Fibroblast of skin of abdomen (primary cell): ENCODE results near the gene RAE1.
"Not testable (repeated sequence)": the region's sequence is repeated elsewhere in the genome, so short reads cannot be mapped to it uniquely, and the experiment has no call there.

ENCODE experiments used
- DNase-seq: peaks from one replicate; pipeline ENCODE4 v3.0.0-alpha.2; 2013

RAE1 gene

GRCh38 chr20:57326667-57327455, 24.2 kb upstream of the RAE1 start:
- no peak for DNase-seq

GRCh38 chr20:57327820-57328219, 23.2 kb upstream of the RAE1 start:
- DNase-seq, result no peak

- no peak for DNase-seq
Measured at GRCh38 chr20:57329608-57330221, 21.3 kb upstream of the RAE1 start, which contains the start of gene SPO11. TSS of gene SPO11 (plus strand) at chr20:57329803. CDS start at chr20:57329868, 65 bp downstream.

- no peak for DNase-seq
Measured at GRCh38 chr20:57330998-57331397, 20.1 kb upstream of the RAE1 start.

- no peak for DNase-seq
Measured at GRCh38 chr20:57332105-57333089, 18.7 kb upstream of the RAE1 start.

- no peak for DNase-seq
Measured at GRCh38 chr20:57335392-57335791, 15.7 kb upstream of the RAE1 start.

- DNase-seq, result no peak
Measured at GRCh38 chr20:57341663-57342062, 9.4 kb upstream of the RAE1 start.

GRCh38 chr20:57342829-57343228, 8.2 kb upstream of the RAE1 start:
- peak; percentile 9 for DNase-seq

GRCh38 chr20:57346477-57346876, 4.6 kb upstream of the RAE1 start:
- DNase-seq, result peak; percentile 74

- no peak for DNase-seq
Measured at GRCh38 chr20:57347393-57347792, 3.7 kb upstream of the RAE1 start.

- DNase-seq, result not testable (repeated sequence)
Measured at GRCh38 chr20:57348200-57348921, 2.7 kb upstream of the RAE1 start.

- not testable (repeated sequence) for DNase-seq
Measured at GRCh38 chr20:57348922-57349574, 2.0 kb upstream of the RAE1 start.

GRCh38 chr20:57350081-57350710, 859 bp upstream of the RAE1 start:
- DNase-seq, result no peak

- not testable (repeated sequence) for DNase-seq
Measured at GRCh38 chr20:57350726-57351041, 371 bp upstream of the RAE1 start.

GRCh38 chr20:57352305-57352704, 1.2 kb downstream of the RAE1 start:
- DNase-seq, result no peak

GRCh38 chr20:57353351-57353750, 2.3 kb downstream of the RAE1 start:
- no peak for DNase-seq

GRCh38 chr20:57361517-57361916, 10.5 kb downstream of the RAE1 start:
- DNase-seq, result peak; percentile 87

GRCh38 chr20:57364451-57364850, 13.4 kb downstream of the RAE1 start:
- no peak for DNase-seq

- no peak for DNase-seq
Measured at GRCh38 chr20:57369596-57369995, 18.5 kb downstream of the RAE1 start.

- no peak for DNase-seq
Measured at GRCh38 chr20:57370316-57370715, 19.3 kb downstream of the RAE1 start.

GRCh38 chr20:57371363-57371762, 20.3 kb downstream of the RAE1 start:
- DNase-seq, result no peak
